Vagina (tissue), 2 donors: ENCODE results near the gene ESRRG. TPM values are rescaled to one million over a fixed set of nuclear protein-coding genes. Genes with fewer than 3 reads are reported as not detected.

Source experiments
- DNase-seq, 2 donors: peaks; one replicate each; pipeline ENCODE4 v3.0.0-alpha.2; 2017; ENCODE audit errors: extremely low spot score in 2 of 2
- H3K27ac ChIP-seq: fragments of 200-600 bp; sonication (generic); one replicate; pipeline ENCODE4 v1.5.1; 2019
- H3K27me3 ChIP-seq: fragments of 200-600 bp; sonication (generic); one replicate; pipeline ENCODE4 v1.5.1; 2019
- H3K36me3 ChIP-seq, 2 donors: fragments of 200-600 bp; sonication (generic); one replicate each; pipeline ENCODE4 v1.5.1; 2017 to 2019
- H3K4me1 ChIP-seq: fragments of 200-600 bp; sonication (generic); one replicate; pipeline ENCODE4 v1.5.1; 2019
- H3K4me3 ChIP-seq, 2 donors: fragments of 200-600 bp; sonication (generic); 1 replicate in 1 of 2; 2 replicates in 1 of 2; pipeline ENCODE4 v1.5.1; 2016 to 2019
- H3K9me3 ChIP-seq: fragments of 200-600 bp; sonication (generic); one replicate; pipeline ENCODE4 v1.5.1; 2019
- CTCF ChIP-seq, 3 experiments: fragments of 450-650 bp in 2 of 3; fragments of 200-600 bp in 1 of 3; sonication (generic) in 1 of 3; IDR thresholded peaks; one replicate each; pipeline ENCODE4 v1.5.1; 2017 to 2019; ENCODE audit warnings: antibody characterized with exemption in 3 of 3, mild to moderate bottlenecking in 2 of 3, moderate library complexity in 2 of 3
- POLR2A ChIP-seq, 2 donors: fragments of 450-650 bp; IDR thresholded peaks; one replicate each; pipeline ENCODE4 v1.6.1; 2017; ENCODE audit warnings: antibody characterized with exemption in 2 of 2, mild to moderate bottlenecking in 2 of 2, moderate library complexity in 2 of 2
- POLR2AphosphoS5 ChIP-seq, 2 donors: sonication (generic); formaldehyde crosslinking; IDR thresholded peaks; one replicate each; pipeline ENCODE4 v1.9.0; 2017; ENCODE audit warnings: antibody characterized with exemption in 2 of 2, mild to moderate bottlenecking in 2 of 2, low read depth in 1 of 2; ENCODE audit not compliant: insufficient read depth in 1 of 2
- intact Hi-C: fragments of 100-400 bp; cut with DNase I; formaldehyde crosslinking; loops from one replicate; pipeline ENCODE4 v1.15.1; 2023
- total RNA-seq: library from RNA; depleted of rRNA; stranded (reverse); fragments of >200 nt; gene quantifications from one replicate; pipeline ENCODE4 v1.2.3, GENCODE V29; 2016

Gene ESRRG
- total RNA-seq, 1 donor from 2014 or later = 0.98 TPM

DNA sequence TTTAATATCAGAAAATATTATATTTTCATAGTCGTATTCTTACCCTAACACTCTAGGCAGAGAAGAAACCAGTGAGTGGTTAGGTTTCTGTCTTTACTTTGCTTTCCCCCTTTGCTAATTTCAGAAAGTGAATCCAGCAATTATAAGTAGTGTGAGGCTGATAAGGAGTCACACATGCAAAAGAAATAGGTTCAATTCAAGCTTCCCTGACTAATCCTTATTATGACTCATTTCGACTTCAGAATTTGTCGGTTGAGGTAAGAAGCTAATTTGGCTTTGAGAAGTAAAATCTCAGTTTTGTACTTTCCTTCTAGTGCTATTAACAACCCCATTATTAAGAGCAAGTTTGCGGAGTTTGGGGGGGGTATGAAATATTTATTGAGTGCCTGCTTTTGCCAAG, 22.4 kb downstream of the ESRRG start:
- H3K36me3 ChIP-seq = no peaks in the 10 kb centered on the region
- H3K4me3 ChIP-seq = no peak overlapping the region
- DNase-seq = no peak
- H3K4me1 ChIP-seq = no peaks in the 10 kb centered on the region
- H3K27ac ChIP-seq = no peak overlapping the region
- intact Hi-C loops = no loop called here
- no peaks in the 10 kb centered on the region for H3K27me3 ChIP-seq
- no peak for TF ChIP-seq POLR2AphosphoS5 (IDR thresholded peaks at IDR 0.05; ENCODE audit: insufficient read depth in 1 of 2, low read depth in 1 of 2)
- no peak for TF ChIP-seq POLR2A (IDR thresholded peaks at IDR 0.05)
- no peak for TF ChIP-seq CTCF (IDR thresholded peaks at IDR 0.05)
- no peaks in the 10 kb centered on the region for H3K9me3 ChIP-seq

DNA sequence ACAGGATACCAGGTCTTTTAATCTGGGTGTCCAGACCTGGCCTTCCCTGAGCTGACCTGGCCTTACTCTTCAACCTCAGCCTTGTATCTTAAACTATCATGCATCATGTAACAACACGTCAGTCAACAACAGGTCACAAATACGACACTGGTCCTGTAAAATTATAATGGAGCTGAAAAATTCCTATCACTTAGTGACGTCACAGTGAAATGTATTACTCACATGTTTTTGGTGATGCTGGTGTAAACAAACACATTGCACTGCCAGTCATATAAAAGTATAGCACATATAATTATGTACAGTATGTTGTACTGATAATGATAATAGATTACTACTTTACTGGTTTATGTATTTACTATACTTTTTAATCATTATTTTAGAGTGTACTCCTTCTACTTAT, 31.5 kb downstream of the ESRRG start:
- DNase-seq = no peak
- no peaks in the 10 kb centered on the region for H3K27me3 ChIP-seq
- no peaks in the 10 kb centered on the region for H3K9me3 ChIP-seq
- intact Hi-C loops = no loop called here
- H3K4me1 ChIP-seq = no peaks in the 10 kb centered on the region
- H3K4me3 ChIP-seq = no peak overlapping the region
- H3K27ac ChIP-seq = no peak overlapping the region
- no peaks in the 10 kb centered on the region for H3K36me3 ChIP-seq
- TF ChIP-seq POLR2A (IDR thresholded peaks at IDR 0.05) (no peak), POLR2AphosphoS5 (IDR thresholded peaks at IDR 0.05; ENCODE audit: insufficient read depth in 1 of 2, low read depth in 1 of 2) (no peak)

GRCh38 chr1:216690603-216691002, 32.6 kb downstream of the ESRRG start:
- Histone ChIP-seq H3K27me3 (no peaks in the 10 kb centered on the region), H3K36me3 (no peaks in the 10 kb centered on the region), H3K4me3 (no peak overlapping the region), H3K9me3 (no peaks in the 10 kb centered on the region), H3K27ac (no peak overlapping the region), H3K4me1 (no peaks in the 10 kb centered on the region)
- intact Hi-C loops = no loop called here
- no peak for TF ChIP-seq CTCF (IDR thresholded peaks at IDR 0.05)
- TF ChIP-seq POLR2A (IDR thresholded peaks at IDR 0.05) = no peak
- TF ChIP-seq POLR2AphosphoS5 (IDR thresholded peaks at IDR 0.05; ENCODE audit: insufficient read depth in 1 of 2, low read depth in 1 of 2) = no peak
- no peak for DNase-seq

DNA sequence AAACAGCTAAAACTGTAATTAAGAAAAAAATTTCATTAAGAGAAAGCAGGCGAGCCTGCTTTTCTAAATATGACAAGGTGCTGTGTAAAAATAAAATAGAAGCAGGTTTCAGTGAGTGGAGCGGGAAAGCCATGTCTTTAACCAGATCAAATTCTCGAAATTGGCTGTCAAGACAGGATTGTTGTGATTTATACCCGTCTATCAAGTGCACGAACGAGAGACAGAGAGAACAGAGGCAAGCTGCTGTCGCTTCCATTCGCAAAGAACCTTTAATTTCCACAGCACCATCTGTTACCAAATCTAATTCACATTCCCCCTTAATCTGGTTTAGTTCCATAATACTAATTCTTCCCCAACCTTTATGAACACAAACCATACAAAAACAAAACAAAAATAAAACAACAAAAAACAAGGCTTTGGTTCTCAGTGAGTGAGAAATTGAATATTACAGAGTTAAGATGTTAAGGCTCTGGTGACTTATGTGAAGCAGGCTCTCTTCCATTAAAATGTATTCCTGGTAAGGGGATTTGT, 35.0 kb downstream of the ESRRG start:
- no peak overlapping the region for H3K27ac ChIP-seq
- no peaks in the 10 kb centered on the region for H3K27me3 ChIP-seq
- no peaks in the 10 kb centered on the region for H3K4me1 ChIP-seq
- H3K36me3 ChIP-seq = no peaks in the 10 kb centered on the region
- TF ChIP-seq CTCF (IDR thresholded peaks at IDR 0.05) (no peak), POLR2AphosphoS5 (IDR thresholded peaks at IDR 0.05; ENCODE audit: insufficient read depth in 1 of 2, low read depth in 1 of 2) (no peak), POLR2A (IDR thresholded peaks at IDR 0.05) (no peak)
- no peaks in the 10 kb centered on the region for H3K9me3 ChIP-seq
- no peak for DNase-seq
- H3K4me3 ChIP-seq = no peak overlapping the region
- intact Hi-C loops = no loop called here

- no peaks in the 10 kb centered on the region for H3K4me1 ChIP-seq
- no peak for TF ChIP-seq POLR2A (IDR thresholded peaks at IDR 0.05)
- no peak for TF ChIP-seq POLR2AphosphoS5 (IDR thresholded peaks at IDR 0.05; ENCODE audit: insufficient read depth in 1 of 2, low read depth in 1 of 2)
- no peak for TF ChIP-seq CTCF (IDR thresholded peaks at IDR 0.05)
- DNase-seq = no peak
- intact Hi-C loops = no loop called here
- no peaks in the 10 kb centered on the region for H3K36me3 ChIP-seq
- no peak overlapping the region for H3K27ac ChIP-seq
- H3K4me3 ChIP-seq = no peak overlapping the region
- H3K27me3 ChIP-seq = no peaks in the 10 kb centered on the region
- H3K9me3 ChIP-seq = no peaks in the 10 kb centered on the region
Observed at GRCh38 chr1:216686860-216687766, 36.1 kb downstream of the ESRRG start.
